Measurements from ENCODE around the gene ZNF800.
"Not testable (repeated sequence)": the region's sequence is repeated elsewhere in the genome, so short reads cannot be mapped to it uniquely, and the experiment has no call there.

ZNF800 gene

DNA sequence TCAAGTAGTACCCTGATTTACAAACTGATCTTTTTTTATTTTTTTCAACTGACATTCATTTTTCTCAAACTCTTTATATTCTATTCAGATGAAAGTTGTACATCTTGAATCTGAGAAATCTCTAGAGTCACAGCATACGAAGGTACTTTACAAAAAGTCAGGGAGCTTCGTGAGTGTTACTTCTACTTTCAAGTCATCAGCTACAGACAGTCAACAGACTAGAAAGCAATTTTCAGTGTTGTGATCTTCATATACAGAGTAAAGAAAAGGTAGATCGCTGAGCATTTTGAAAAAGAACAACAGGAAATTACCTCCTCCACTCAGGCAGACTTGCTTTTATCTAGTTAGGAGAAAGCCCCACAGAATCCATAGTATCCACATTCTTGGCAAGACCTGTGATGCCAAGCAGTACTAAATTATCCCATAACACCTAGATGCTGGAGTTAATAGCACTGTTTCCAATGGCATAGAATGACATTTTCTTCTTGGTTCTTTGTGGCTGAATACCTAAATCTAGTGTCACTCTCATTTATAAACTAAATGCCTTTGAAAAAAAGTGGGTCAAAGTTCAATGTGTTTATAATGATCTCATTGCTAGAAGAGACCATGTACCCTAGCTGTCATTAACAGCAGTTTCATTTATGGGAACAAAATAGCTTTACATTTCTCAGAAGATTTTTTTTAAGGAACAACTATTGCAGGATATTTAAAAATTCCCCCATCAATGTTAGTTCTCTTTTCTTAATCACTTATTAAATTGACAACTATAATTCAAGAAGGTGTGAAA, 12.0 kb upstream of the ZNF800 start:
- TF ChIP-seq, protein P1, sequence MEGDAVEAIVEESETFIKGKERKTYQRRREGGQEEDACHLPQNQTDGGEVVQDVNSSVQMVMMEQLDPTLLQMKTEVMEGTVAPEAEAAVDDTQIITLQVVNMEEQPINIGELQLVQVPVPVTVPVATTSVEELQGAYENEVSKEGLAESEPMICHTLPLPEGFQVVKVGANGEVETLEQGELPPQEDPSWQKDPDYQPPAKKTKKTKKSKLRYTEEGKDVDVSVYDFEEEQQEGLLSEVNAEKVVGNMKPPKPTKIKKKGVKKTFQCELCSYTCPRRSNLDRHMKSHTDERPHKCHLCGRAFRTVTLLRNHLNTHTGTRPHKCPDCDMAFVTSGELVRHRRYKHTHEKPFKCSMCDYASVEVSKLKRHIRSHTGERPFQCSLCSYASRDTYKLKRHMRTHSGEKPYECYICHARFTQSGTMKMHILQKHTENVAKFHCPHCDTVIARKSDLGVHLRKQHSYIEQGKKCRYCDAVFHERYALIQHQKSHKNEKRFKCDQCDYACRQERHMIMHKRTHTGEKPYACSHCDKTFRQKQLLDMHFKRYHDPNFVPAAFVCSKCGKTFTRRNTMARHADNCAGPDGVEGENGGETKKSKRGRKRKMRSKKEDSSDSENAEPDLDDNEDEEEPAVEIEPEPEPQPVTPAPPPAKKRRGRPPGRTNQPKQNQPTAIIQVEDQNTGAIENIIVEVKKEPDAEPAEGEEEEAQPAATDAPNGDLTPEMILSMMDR (IDR thresholded peaks at IDR 0.05; ENCODE audit: borderline replicate concordance, insufficient read depth, low read depth, low read length): no peak
- H3K4me3 ChIP-seq (ENCODE audit: low read depth, low read length): no peak overlapping the region

DNA sequence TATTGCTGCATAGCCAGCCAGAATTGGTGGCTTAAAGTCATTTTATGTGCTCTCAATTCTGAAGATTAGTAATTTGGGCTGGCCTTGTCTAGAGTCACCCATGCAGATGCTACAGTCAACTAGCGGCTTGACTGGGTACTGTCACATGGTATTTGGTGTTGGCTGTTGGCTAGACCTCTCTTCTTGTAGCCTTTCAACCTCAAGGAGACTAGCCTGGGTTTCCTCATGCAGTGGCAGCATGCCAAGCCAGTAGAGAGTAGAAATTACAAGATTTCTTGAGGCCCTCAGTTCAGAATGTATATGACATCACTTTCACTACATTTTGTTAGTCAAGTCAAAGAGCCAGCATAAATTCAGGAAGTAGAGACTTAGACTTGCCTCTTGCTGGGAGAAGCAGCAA, 3.7 kb upstream of the ZNF800 start:
- TF ChIP-seq, protein P1 (IDR thresholded peaks at IDR 0.05; ENCODE audit: borderline replicate concordance, insufficient read depth, low read depth, low read length): no peak
- no peak overlapping the region for H3K4me3 ChIP-seq (ENCODE audit: low read depth, low read length)

DNA sequence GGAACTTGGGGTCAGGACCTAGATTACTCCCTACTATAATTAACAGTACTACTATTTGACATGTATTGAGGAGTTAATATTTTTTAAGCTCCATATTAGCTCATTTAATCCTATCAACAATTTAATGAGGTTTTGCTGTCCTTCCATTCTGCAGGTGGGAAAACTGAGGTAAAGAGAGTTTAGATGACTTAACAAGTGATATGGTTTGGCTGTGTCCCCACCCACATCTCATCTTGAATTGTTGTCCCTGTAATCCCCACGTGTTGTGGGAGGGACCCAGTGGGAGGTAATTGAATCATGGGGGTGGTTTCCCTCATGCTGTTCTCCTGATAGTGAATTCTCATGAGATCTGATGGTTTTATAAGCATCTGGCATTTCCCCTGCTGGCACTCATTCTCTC, 2.6 kb upstream of the ZNF800 start:
- not testable (repeated sequence) for H3K4me3 ChIP-seq (ENCODE audit: low read depth, low read length)

DNA sequence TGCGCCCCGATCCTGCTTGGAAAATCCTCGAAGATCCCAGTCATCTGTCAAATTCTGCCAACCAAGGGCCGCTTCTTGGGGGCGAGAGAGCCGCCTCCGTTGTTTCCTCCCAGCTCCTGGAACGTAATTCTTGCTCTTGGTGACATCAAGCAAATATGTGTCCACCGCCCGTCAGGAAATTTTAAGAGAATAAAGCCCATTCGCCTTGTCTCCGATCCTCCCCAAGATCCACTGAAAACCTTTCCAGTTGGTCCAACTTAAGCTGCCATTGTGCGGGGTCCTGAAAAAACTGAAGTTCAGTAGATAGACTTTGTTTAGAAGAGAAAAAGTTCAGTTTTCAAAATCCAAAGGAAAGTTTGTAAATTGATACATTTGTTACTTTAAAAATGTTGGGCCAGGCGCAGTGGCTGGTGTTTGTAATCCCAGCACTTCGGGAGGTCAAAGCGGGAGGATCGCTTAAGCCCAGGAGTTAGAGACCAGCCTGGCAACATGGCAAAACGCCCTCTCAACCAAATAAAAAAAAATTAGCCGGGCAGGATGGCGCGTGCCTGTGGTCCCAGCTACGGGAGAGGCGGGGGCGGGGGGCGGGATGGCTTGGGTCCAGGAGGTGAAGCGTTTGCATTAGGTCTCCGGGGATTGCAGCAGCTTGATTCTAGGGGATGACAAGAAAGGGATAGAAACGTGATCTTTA, 1.0 kb upstream of the ZNF800 start:
- TF ChIP-seq, protein P1 (IDR thresholded peaks at IDR 0.05; ENCODE audit: borderline replicate concordance, insufficient read depth, low read depth, low read length): no peak
- H3K4me3 ChIP-seq (ENCODE audit: low read depth, low read length): peak overlapping the region; percentile 72

DNA sequence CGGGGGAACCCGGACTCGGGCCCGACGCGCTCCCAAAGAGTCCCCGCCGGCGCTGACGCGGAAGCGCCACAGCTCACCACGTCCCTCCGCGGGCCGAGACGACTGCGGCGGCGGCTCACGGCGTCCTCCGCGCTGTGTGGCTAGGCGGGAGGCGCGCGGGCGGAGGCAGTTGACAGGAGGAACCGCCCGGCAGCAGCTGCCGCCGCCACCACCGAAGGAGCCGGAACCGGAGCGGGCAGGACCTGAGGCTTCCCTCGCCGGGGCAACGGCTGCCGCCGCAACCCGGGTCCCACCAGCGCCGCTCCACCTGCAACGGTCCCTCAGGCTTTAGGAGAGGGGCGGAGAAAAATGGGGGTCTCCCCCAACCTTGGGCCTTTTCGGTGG, 334 bp downstream of the ZNF800 start:
- H3K4me3 ChIP-seq (ENCODE audit: low read depth, low read length): peak overlapping the region; percentile 72

DNA sequence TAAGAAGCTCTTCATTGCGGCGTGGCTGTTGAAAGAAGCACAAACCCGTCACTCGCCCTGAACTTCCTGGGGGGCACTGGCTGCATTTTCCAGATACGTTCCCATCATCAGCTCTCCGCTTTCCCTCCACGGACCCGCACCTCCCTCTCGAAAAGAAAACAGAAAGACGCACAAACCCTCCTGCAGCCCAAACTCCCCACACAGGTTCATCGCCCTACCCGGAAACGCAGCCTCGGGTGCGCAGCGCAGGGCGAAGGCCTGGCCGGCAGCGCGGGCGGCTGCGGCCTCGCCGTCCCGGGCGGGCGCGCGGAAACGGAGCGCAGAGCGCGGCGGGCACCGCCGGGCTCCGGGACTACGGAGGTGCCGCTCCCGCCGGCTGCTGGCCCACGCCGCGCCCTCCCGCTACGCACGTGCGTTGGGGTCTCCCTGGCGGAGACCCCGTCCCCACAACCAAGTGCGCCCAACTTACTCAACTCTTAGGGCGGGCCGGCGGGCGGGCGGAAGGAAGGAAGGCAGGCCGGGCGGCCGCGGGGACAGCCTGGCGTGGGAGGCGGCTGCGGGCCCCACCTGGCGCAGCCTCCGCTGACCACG, 822 bp downstream of the ZNF800 start:
- TF ChIP-seq, protein P1 (IDR thresholded peaks at IDR 0.05; ENCODE audit: borderline replicate concordance, insufficient read depth, low read depth, low read length): no peak
- H3K4me3 ChIP-seq (ENCODE audit: low read depth, low read length): peak overlapping the region; percentile 72

More for the DNA sequence above, 334 bp downstream of the ZNF800 start:
- TF ChIP-seq, protein P1 (IDR thresholded peaks at IDR 0.05; ENCODE audit: borderline replicate concordance, insufficient read depth, low read depth, low read length): no peak

DNA sequence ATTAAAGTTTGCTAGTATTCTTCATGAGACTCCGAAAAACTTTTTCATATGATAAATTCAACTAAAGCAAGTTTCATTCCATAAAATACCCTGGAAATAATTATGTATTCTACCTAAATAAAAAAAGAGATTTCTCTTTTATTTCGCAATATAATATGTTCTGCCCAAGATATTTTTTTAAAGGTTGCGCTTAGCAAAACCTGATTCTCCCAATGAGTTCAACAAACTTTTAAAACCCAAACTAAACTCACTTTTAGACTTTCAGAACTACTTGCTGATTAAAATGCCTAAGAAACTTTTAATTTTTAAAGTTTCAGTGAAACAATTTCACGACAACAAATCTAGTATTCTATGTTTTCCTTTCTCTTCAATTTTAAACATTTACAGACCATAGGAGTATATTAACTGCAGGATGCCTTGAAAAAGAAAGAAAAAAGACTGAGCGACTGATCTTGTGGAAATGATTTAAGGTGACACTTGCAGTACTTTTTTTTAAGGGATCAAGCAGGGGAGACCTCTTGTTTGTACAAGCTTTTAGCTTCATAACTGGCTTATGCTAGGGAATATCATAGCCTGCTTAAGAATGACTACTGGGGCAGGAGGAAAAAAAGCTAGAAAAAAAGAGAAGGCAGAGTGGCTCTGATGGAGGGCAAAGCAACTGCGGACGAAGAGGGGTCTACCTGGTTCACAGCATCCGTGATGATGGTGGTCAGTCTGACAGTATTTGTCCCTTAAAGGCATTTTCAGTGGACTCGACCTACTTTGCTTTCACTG, 1.5 kb downstream of the ZNF800 start:
- TF ChIP-seq, protein P1 (IDR thresholded peaks at IDR 0.05; ENCODE audit: borderline replicate concordance, insufficient read depth, low read depth, low read length): no peak
- H3K4me3 ChIP-seq (ENCODE audit: low read depth, low read length): peak overlapping the region; percentile 72
